CD4-positive, alpha-beta T cell treated with Interleukin-6 at 100 ng/mL for 8 hours (primary cell): ENCODE measurements around the gene RPL22.
A peak's percentile ranks its signal among the peaks of the same experiment; 100 is the strongest.

Experiments
- DNase-seq: peaks from one replicate; pipeline ENCODE4 v3.0.0-alpha.2; 2020; ENCODE audit warnings: mixed read lengths, low spot score

The RPL22 gene

GRCh38 chr1:6199298-6200187 is at the start of gene RPL22:
Gene RPL22 (minus strand): TSS chr1:6199595. CDS start chr1:6199573, 22 bp downstream.
- peak; percentile 97 for DNase-seq

- DNase-seq: no peak
Measured at GRCh38 chr1:6248161-6248776, 48.9 kb upstream of the RPL22 start.

- no peak for DNase-seq
Measured at GRCh38 chr1:6247651-6248050, 48.3 kb upstream of the RPL22 start.

DNA sequence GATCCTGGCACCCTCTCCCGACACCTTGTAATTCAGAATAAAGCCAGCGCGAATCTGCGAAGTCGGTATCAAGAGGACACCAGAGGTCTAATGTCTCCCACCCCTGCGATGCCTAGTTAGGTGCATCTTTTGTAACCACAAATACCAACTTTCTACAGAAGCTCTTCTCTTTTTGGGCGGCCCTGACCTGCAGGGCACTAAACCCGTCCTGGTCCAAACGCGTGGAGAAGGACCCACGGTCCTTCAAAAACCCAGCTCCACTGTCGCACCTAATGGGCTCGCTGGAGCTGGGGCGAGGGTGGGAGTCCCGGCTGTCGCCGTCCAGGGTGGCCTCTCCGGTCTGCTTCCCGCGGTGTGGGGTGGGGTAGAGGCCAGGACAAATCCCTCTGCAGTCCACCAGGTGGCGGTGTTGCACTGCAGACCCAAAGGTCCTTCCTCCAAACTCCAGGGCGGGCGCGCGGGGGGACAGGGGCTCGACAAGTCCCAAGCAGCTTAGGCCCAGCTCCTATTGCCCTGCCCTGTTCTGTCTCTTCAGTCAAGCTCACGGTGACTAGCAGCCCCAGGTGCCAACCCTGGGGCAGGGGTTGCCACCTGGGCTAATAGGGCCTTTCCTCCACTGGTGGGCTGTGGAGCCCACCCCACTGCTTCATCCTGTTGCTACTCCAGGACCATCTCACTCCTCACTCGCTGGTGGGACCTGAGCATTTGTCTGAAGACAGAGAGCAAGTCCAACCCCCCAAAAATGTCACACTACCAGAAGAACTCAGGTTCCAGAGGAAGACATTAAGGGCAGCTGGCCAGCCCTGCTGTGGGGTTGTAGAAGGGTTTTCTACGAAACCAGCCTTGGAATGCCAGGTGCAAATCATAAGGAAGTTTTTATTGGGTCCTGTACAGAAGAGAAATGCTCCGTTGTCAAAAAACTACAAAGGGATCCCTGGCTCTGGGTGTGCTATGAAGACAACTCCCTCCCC is 47.4 kb upstream of the RPL22 start:
- DNase-seq: peak; percentile 73

GRCh38 chr1:6245869-6246496 is 46.6 kb upstream of the RPL22 start:
- DNase-seq: no peak

GRCh38 chr1:6245086-6245868 is 45.9 kb upstream of the RPL22 start:
- peak; percentile 70 for DNase-seq

DNA sequence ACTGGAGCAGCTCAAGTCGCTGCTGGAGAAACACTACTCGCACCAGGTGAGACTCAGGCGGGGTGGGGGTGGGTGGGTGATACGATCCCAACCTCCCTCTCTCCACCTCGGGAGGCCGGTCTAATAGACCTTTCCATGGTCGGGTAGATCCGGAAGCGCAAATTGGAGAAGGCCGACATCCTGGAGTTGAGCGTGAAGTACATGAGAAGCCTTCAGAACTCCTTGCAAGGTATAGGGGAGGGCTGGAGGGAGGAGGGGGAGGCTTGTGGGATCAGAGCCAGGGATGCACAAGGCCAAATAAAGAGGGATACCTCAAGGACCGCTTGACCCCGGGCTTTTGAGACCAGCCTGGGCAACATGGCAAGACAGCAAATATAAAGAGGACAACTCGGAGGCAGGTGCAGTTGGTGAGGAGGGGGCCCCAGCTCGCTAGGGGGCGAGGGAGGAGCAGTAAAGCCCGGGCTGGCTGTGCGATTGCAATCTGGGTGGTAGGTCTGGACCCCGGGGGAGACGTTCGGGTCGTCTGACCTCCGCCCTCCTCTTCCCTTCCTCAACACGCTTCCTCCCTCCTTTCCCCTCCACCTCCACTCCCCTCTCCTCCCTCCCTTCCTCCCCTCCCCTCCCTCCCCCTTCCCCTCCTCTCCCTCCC is 45.1 kb upstream of the RPL22 start:
- DNase-seq: no peak

GRCh38 chr1:6243993-6244392 is 44.6 kb upstream of the RPL22 start, which contains the start of gene HES3:
Gene HES3 (plus strand): TSS chr1:6244179. CDS start chr1:6244366, 187 bp downstream.
- no peak for DNase-seq

DNA sequence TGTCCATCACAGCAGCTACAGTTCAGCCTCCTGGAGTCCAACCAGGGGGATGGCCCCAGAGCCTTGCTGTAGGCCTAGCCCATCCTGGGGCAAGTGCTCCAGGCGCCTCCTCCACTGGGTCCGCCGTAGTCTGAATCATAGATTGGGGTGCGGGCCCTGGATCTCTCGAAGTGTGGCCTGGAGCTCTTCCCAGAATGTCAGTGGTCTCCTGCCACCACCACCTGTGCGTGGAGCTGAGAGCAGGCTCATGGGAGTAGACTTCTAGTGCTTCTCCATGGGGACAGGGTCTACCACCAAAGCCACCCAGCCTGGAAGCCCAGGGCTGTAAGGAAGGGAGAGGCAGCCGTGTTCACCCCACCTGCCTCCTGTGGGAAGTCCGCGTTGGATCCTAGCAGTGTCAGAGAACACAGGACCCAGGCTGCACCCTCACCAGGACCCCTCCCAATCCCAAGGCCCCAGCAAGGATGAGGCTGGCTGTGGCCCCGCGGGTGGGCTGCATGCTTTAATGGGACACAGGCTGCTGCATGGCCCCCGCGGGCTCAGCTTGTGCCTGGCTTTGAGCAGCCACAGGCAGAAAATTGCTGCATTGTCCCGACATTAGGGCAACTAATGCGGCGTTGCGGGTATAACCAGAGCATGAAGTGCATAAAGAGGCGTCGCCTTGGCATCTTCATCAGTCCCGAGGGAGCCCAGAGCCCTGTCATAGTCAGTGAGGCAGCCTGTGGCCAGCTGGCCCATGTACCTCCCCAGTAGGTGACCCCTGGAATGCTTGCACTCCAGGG is 43.8 kb upstream of the RPL22 start:
- no peak for DNase-seq

GRCh38 chr1:6241887-6242740 is 42.7 kb upstream of the RPL22 start:
- no peak for DNase-seq

DNA sequence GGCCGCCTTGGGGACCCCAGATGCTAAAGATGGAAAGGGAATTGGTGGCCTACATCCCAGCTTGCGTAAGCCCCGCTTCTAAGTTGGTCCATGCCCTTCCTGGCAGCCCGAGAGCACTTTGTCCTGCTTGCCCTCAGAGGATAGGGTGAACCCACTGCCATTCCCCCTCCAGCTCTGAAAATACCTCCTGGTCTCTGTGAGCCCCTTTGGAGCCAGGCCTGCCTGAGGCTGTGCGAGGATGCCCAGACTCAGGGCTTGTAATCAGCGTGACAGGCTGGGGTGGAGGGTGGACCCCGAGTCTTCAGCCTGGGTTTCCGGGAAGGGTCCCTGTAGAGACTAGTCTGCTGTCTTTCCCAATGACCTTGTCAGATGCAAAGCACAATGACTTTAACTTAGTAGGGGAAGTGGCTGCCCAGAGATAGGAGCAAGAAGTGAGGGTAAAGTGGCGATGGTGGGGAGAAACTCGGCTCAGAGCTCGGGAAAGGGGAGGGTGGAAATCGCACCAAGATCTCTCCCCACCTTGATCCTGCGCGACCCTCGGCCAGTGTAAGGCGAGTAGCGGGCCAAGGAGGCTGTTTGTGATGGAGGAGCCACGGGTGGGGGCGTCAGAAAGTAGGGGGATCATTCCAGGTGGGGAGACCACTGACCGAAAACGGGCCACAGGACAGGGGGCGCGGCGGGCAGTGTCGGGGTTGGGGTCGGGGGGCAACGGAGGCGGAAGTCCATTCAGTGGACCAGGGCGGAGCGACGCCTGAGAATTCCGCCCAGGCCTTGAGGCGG is 41.9 kb upstream of the RPL22 start:
- DNase-seq: no peak

DNA sequence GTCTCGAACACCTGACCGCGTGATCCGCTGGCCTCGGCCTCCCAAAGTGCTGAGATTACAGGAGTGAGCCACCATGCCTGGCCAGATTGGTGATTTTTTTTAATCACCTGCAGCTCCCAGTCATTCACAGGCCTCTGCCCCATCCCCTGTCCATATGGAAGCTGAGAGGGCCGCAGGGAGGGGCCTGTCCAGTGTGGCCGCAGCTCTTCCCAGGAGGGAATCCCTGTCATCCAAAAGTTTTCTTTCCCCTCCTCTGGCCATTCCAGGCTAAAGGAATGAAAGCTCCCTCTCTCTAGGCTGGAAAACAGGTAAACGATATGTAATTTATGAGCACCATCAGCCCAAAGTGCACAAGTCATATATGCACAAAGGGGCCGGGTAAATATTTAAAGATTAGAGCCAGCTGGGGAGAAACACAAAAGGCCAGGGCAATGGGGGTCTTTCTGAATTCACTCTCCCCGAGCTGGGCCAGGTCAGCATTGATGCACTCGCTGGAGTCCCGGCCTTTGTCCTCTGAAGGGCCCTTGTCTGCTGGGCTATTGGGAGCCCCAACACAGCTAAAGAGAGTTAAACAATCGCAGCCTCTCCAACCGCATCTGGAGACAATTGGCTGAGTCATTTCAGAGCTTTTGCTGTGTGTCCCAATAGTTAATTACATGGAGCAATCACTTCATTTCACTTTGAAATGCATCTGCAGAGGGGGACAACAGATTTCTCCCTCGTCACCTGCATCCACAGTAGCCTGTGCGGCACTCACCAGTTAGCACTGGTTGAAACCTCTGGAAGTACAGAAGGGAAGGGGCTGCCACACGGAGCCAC is 40.8 kb upstream of the RPL22 start:
- DNase-seq: no peak

GRCh38 chr1:6239213-6239752 is 39.9 kb upstream of the RPL22 start:
- DNase-seq: no peak

GRCh38 chr1:6237093-6237492 is 37.7 kb upstream of the RPL22 start:
- DNase-seq: no peak

DNA sequence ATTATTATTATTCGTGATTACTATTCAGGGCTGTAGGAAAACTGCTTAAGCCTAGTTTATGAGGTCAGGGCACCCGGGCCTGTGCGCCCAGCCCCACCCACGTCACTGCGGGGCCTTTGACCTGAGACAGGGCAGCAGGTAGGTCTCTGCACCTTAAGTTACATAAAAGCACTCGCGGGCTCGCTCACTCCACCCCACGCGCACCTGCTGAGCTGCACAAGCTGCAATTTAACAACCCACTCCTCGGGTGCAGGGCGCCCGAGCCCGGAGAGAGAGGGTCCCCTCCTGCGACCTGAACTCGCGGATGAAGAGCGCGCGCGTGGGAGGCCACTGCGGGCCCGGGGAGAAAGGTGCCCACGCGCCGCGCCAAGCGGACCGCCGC is 35.9 kb upstream of the RPL22 start:
- no peak for DNase-seq

DNA sequence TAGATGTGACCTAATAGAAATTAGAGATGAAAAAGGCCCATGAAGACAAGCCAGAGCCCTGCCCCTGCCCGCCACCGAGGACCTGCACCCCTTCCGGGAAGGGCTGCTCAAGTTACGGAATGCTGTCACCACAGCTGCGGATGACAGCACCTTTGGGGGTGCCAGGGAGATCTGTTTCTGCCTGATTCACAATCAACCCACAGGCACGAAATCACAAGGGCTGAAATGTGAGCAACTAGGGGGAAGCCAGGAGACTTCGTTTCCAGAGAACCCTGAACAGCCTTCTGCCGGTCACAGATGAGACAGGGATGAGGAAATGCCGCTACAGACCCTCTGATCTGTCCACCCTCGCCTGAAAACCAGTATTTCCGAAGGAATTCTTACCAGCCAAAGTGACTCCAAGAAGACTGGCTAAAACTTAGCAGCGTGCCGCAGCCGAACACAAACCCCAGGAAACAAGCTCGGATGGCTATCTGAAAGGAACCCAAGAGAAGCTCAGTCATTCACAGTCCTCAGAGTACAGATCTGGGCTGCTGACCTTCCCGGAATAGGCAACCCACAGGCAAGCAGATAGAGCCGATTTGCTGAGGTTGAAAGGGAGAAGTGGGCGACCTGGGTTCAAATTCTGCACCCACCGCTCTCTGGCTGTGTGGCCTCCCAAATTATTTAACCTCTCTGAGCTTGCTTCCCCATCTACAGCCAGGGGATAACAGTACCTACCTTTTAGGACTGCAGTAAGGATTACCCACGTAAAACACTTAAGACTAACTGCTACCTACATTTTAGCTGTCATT is 35.3 kb upstream of the RPL22 start:
- DNase-seq: no peak
